ENCODE data around the gene ZNF660.
"Not testable (repeated sequence)": the region's sequence is repeated elsewhere in the genome, so short reads cannot be mapped to it uniquely, and the experiment has no call there.

Gene ZNF660

DNA sequence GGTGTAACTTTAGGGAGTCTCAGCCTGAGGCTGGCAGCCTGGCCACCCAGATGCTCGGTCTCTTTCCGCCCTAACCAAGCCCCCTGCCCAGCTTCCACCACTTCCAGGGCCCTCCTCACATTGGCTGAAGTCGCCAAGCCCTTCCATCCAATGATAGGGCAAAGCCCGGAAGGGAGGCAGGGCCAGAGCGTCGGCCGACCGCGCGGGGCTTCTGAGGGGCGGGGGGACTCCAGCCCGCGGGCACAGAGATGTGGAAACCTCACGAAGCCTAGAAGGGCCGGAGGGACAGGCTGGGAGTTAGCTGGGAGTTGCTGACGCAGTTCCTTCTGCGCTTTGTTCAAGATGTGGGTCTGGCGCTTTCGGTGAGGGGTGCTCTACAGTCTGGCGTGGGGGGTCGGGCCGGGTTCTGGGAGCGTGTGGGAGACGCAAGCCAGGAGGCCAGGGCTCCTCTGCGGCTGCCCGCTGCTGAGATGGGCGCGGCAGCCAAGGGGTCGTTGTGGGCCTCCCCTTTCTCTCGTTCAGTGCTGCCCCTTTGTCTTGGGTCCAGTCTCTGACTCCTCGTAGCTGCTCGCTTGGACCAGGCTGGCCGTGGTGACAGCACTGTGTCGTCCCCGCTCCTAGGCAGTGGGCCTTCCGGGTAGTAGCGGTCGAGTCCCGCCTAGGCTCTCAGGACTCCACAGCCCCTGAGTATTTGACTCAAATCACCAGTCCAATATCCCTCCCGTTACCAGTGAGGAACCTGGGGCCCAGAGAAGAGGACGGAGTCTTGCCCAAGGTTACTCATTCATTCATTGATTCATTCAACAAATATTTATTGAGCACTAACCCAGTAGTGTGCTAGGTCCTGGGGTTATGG is at the start of gene ZNF660:
ZNF660 (plus strand) TSS at position 319 of the 856 bp plus-strand sequence. CDS start 9,230 bp downstream, outside the sequence.
- peak; percentile 66 for DNase-seq

- no peak for DNase-seq
These were observed 49.4 kb upstream of the ZNF660 start for GRCh38 chr3:44535364-44535763.

GRCh38 chr3:44544811-44545210 is 40.0 kb upstream of the ZNF660 start:
- DNase-seq, result not testable (repeated sequence)

- peak; percentile 30 for DNase-seq
These were observed 29.9 kb upstream of the ZNF660 start, which contains the start of gene ZKSCAN7 for GRCh38 chr3:44554626-44555592. Gene ZKSCAN7 (plus strand): TSS chr3:44555193. CDS start chr3:44557048, 1,855 bp downstream.

DNA sequence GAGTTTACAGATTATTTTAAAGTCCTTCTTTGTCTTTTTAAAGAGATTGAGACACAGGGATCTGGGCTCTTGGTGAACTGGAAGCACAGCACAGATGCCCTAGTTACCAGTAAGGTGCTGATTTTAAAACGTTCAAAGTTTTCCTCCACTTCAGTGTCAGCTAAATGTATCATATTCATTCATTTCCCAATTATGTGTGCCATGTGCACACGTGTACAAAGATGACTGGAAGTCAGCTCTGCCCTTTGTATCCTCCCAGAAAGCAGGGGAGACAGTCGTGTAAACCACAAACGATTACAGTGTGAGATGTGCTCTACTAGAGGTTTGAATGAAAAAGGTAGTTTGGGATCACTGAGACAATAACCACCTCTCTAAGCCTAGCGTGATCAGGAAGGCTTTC is 29.0 kb upstream of the ZNF660 start:
- no peak for DNase-seq

DNA sequence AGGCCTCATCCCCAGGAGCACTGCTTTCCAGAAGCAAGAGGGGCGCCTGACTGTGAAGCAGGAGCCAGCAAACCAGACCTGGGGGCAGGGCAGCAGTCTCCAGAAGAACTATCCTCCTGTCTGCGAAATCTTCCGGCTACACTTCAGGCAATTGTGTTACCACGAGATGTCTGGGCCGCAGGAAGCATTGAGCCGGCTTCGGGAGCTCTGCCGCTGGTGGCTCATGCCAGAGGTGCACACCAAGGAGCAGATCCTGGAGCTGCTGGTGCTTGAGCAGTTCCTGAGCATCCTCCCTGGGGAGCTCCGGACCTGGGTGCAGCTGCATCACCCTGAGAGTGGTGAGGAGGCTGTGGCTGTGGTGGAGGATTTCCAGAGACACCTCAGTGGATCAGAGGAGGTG is 27.7 kb upstream of the ZNF660 start:
- no peak for DNase-seq

DNA sequence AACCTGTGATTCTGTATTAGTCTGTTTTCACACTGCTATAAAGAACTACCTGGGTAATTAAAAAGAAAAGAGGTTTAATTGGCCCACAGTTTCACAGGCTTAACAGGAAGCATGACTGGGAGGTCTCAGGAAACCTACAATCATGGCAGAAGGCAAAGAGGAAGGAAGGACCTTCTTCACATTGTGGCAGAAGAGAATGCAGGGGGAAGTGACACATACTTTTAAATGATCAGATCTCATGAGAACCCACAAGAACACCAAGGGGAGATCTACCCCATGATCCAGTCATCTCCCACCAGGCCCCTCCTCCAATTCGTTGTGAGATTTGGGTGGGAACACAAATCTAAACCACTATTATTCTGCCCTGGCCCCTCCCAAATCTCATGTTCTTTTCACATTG is 23.7 kb upstream of the ZNF660 start:
- DNase-seq, result no peak

- no peak for DNase-seq
These were observed 22.6 kb upstream of the ZNF660 start for GRCh38 chr3:44562147-44562546.

DNA sequence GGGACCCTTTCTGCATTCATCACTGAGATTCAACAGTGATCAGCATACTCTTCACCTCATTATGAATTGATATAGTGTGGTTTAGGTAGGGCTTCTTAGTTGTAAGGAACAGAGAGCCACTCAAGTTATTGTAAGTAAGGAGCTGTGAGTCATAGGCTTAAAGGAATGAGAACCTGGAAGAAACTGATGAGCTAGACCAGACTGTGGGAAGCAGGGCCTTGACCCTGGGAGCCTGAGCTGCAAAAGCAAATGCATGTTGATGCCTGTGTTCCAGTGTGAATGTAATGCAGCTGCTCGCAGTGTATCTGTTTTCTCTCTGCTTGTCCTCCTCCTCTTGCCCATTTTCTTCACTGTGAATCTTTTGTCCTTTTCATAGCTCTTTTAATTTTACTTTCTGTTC is 16.2 kb upstream of the ZNF660 start:
- no peak for DNase-seq

DNA sequence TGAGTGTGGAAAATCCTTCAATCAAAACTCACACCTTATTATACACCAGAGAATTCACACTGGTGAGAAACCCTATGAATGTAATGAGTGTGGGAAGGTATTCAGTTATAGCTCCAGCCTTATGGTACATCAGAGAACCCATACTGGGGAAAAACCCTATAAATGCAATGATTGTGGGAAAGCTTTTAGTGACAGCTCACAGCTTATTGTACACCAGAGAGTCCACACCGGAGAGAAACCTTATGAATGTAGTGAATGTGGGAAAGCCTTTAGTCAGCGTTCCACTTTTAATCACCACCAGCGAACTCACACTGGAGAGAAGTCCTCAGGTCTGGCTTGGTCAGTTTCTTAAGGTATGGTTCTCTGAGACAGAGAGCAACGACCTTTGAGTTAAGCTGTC is 13.7 kb upstream of the ZNF660 start:
- no peak for DNase-seq

GRCh38 chr3:44576613-44577012 is 8.2 kb upstream of the ZNF660 start:
- DNase-seq, result no peak

- DNase-seq, result not testable (repeated sequence)
These were observed 7.3 kb upstream of the ZNF660 start for GRCh38 chr3:44577354-44577952.

- not testable (repeated sequence) for DNase-seq
These were observed 6.4 kb upstream of the ZNF660 start for GRCh38 chr3:44578316-44578715.

DNA sequence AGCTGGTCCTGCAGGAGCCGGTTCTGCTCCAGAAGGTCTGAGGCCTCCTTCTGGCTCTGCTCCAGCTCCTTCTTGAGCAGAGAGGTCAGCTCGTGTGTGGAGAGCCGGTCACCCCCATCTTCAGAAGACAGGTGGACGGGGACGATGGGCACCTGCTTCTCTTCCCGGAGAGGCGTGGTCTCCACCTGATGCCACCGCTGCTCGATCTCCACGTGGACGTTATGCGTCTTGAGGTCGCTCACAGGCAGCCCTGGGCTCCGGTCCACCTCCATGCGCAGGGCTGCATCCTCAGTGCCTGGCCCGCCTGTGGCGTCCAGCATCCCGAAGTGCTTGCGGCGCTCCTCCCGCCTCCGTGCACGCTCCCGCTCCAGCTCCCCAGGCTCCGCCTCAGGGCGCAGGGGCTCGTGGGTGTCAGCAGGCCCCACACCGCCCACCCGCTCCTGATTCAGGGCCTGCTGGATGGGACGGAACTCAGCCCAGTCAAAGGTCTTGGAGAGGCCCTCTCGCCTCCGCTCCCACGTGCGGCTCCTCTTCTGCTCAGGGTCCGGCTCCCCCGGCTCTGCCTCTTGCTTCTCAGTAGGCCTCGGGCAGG is 5.7 kb upstream of the ZNF660 start:
- not testable (repeated sequence) for DNase-seq

- not testable (repeated sequence) for DNase-seq
These were observed 5.0 kb upstream of the ZNF660 start for GRCh38 chr3:44579749-44580148.

GRCh38 chr3:44580971-44581370 is 3.8 kb upstream of the ZNF660 start:
- not testable (repeated sequence) for DNase-seq

DNA sequence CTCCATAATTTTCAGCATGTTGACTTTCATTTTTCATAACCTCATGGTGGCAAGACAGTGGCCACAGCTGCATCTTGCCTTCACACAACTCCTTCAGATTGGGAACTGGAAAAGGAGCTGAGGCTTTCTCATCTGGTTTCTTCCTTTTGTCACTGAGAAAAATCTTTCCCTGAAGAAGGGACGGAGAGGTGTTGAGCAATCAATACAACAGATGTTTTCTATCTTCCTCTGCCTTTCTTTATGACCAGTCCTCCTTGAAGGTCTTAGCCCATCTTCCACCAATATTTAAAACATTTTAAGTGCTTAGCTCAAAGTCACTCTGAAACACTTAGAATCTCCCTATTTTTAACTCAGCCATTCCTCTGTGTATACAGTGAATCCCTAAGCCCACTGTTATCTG is 11.9 kb downstream of the ZNF660 start:
- no peak for DNase-seq

GRCh38 chr3:44601749-44602148 is 17.0 kb downstream of the ZNF660 start:
- DNase-seq, result no peak

DNA sequence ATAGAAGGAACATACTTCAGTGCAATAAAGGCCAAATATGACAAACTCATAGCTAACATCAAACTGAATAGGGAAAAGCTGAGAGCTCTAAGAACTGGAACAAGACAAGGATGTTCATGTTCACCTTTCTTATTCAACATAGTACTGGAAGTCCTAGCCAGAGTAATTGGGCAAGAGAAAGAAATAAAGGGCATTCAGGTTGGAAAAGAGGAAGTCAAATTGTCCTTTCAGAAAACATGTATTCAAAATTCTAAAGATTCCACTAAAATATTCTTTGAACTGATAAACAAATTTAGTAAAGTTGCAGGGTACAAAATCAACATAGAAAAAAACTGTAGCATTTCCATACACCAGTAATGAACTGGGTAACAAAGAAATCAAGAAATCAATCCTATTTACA is 27.9 kb downstream of the ZNF660 start:
- no peak for DNase-seq

GRCh38 chr3:44624749-44625480 is 40.2 kb downstream of the ZNF660 start, which contains the start of gene ZNF197:
Gene ZNF197 (plus strand): TSS chr3:44625036. CDS start chr3:44629155, 4,119 bp downstream.
- DNase-seq, result peak; percentile 71

- no peak for DNase-seq
These were observed 44.0 kb downstream of the ZNF660 start for GRCh38 chr3:44628716-44629115.

- no peak for DNase-seq
These were observed 47.4 kb downstream of the ZNF660 start for GRCh38 chr3:44632193-44632592.

Measured in DMS79 treated with DMSO at 0.1 percent for 48 hours (cell line).